Right lobe of liver (tissue), 4 donors: ENCODE measurements around the gene SLC13A4.

Source experiments
- POLR2A ChIP-seq: fragments of 450-650 bp; IDR thresholded peaks from one replicate; pipeline ENCODE4 v1.6.1; 2017; ENCODE audit warnings: antibody characterized with exemption, mild to moderate bottlenecking
- TF ChIP-seq, protein P1 (sequence below), 4 donors: fragments of 200-600 bp in 3 of 4; fragments of 450-650 bp in 1 of 4; IDR thresholded peaks; one replicate each; pipeline versions ENCODE4 v1.5.1 to v1.8.0; 2016 to 2022; ENCODE audit warnings: antibody characterized with exemption in 4 of 4, mild to moderate bottlenecking in 2 of 4
- donor health status: DM: no; HTN: no; CAD: no.
- donor health status: DM: no; HTN: no; CAD: no.
- donor health status: DM: no; HTN: yes; CAD: no.

DNA sequence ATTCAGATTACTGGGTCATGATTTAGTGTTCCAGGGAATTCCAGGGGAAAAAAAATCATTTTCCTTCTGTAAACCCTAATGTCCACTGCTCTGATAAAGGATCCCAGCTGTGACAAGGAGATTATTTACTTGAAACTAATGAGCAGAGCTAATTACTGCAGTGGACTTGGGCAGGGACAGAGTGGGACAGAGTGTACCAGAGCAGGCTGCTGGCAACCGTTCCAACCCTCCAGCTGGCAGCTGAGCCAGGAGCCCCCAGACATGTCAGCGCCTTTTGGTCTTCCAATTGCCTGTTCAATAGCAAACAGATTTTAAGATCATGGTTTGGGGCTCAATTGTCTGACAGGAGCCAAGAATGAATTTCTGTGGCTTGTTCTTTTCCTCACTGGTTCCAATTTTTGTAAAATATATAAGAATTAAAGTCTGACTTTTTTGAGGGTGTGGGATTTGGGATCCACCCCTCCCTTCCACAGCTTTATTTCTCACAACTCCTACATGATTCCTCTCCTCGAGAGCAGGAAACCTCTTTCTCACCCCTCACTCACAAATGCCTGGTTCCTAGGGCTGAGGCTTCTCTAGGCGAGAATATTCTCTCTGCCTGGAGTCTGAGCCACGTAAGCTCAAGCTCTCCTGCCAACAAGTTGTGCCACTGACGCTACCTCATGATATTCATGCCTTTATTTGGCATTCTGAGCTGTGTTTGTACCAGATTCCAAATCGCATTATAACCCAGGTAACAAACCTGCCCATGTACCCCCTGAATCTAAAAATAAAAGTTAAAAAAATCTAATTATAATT is 41.2 kb upstream of the SLC13A4 start:
- TF ChIP-seq, protein P1, sequence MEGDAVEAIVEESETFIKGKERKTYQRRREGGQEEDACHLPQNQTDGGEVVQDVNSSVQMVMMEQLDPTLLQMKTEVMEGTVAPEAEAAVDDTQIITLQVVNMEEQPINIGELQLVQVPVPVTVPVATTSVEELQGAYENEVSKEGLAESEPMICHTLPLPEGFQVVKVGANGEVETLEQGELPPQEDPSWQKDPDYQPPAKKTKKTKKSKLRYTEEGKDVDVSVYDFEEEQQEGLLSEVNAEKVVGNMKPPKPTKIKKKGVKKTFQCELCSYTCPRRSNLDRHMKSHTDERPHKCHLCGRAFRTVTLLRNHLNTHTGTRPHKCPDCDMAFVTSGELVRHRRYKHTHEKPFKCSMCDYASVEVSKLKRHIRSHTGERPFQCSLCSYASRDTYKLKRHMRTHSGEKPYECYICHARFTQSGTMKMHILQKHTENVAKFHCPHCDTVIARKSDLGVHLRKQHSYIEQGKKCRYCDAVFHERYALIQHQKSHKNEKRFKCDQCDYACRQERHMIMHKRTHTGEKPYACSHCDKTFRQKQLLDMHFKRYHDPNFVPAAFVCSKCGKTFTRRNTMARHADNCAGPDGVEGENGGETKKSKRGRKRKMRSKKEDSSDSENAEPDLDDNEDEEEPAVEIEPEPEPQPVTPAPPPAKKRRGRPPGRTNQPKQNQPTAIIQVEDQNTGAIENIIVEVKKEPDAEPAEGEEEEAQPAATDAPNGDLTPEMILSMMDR (IDR thresholded peaks at IDR 0.05), result no peak
- TF ChIP-seq POLR2A, result no peak
